ENCODE measurements around the gene TAS1R1.

TAS1R1 gene

DNA sequence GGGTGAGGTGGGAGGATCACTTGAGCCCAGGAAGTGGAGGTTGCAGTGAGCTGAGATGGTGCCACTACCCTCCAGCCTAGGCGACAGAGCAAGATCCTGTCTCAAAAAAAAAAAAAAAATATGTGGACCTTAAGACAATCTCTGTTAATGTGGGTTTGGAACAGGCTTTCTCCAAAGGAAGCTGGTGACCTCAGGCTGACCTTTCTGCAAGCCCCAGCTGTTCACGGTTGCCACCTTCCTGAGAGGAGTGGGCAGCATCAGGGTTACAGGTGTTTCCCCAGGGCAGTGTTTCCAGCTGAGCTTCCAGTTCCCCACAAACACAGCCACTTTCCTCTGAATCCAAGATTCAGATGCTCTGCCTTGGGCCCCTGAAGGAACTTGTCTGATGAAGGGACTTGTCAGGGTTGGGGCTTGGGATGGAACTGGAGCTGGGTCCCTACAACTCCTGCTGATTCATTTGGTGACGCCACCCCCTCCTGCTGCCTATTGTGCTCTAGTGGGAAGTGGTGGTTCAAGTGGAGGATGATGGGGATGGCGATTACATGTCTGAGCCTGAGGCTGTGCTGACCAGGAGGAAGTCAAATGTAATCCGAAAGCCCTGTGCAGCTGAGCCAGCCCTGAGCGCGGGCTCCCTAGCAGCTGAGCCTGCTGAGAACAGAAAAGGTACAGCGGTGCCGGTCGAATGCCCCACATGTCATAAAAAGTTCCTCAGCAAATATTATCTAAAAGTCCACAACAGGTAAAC is 26.6 kb downstream of the TAS1R1 start:
- Histone ChIP-seq H3K36me3 (ENCODE audit: insufficient read depth, low read length) (peaks cover 4% of the 10 kb centered on the region), H3K4me1 (ENCODE audit: insufficient read depth, low read length) (peaks cover 30% of the 10 kb centered on the region), H3K4me3 (ENCODE audit: low read length) (no peak overlapping the region), H3K9me3 (ENCODE audit: low read length) (no peaks in the 10 kb centered on the region), H3K27me3 (ENCODE audit: insufficient read depth, low read length) (no peaks in the 10 kb centered on the region), H2AFZ (ENCODE audit: low read depth, low read length) (no peak overlapping the region)

DNA sequence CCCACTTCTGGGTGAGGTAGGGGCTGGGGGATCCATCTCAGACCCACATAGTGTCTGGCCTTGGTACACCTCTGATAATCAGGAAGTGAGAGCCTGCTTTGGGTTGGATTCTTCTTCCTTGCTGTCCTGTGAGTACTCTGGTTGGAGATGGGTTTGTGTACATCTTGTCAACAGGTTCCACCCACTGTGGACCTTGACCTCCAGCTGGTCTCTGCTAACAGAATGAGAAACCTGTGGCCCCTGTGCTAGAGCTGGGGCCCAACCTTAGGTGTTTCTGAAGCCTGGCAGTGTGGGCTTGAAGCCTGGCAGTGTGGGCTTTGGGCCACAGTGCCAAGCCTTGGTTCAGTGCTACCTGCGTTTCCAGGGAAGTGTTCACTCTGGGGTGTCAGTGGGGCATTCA is 27.3 kb downstream of the TAS1R1 start:
- H3K4me3 ChIP-seq (ENCODE audit: low read length), result no peak overlapping the region
- H3K4me1 ChIP-seq (ENCODE audit: insufficient read depth, low read length), result peaks cover 30% of the 10 kb centered on the region

DNA sequence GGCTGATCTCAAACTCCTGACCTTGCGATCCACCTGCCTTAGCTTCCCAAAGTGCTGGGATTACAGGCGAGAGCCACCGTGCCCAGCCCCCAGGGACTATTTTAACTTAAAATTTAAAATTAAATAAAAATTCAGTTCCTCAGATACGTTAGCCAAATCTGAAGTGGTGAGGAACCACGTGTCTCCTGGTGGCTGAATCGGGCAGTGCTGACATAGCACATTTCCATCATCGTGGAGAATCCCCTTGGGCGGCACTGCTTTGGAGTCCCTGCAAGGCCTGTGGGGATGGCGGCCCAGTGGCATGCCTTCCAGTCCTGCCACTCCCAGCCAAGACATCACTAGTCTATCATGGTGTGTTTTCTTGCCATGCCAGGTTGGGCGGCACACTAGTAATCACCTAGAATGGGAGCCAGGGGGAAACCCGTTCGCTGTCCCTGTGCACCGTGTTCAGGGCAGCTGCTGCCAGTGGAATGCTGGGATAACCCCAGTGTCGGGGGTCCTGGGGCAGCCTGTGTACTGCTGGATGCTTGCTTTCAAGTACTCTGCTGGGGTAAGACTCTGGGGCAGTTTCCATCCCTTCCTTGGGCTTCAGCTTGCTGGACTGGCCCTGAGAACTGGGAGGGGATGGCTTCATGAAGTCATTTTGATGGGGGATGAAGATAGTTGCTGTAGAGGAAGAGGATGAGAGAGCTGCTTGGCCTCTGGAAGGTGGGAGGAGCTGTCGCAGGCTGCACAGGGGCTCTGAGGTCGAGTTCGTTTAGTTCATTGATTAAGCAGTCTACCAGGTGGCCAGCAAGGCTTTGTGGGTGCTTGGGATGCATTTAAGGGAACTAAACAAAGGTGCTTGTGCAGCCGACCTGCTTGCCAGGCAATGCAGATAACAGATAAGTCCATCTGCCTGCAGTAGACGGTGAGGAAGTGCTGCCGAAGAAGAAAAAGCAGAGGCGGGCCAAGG is 29.3 kb downstream of the TAS1R1 start:
- no peak overlapping the region for H3K4me3 ChIP-seq (ENCODE audit: low read length)
- peaks cover 19% of the 10 kb centered on the region for H3K36me3 ChIP-seq (ENCODE audit: insufficient read depth, low read length)

More for the DNA sequence above, 27.3 kb downstream of the TAS1R1 start:
- Histone ChIP-seq H2AFZ (ENCODE audit: low read depth, low read length) (no peak overlapping the region), H3K36me3 (ENCODE audit: insufficient read depth, low read length) (peaks cover 4% of the 10 kb centered on the region), H3K27me3 (ENCODE audit: insufficient read depth, low read length) (no peaks in the 10 kb centered on the region), H3K9me3 (ENCODE audit: low read length) (no peaks in the 10 kb centered on the region)

GRCh38 chr1:6585081-6585722 is 30.1 kb downstream of the TAS1R1 start:
- no peaks in the 10 kb centered on the region for H3K27me3 ChIP-seq (ENCODE audit: insufficient read depth, low read length)
- peaks cover 24% of the 10 kb centered on the region for H3K36me3 ChIP-seq (ENCODE audit: insufficient read depth, low read length)
- H3K9me3 ChIP-seq (ENCODE audit: low read length), result no peaks in the 10 kb centered on the region
- H3K4me3 ChIP-seq (ENCODE audit: low read length), result no peak overlapping the region
- no peak overlapping the region for H2AFZ ChIP-seq (ENCODE audit: low read depth, low read length)
- H3K4me1 ChIP-seq (ENCODE audit: insufficient read depth, low read length), result peaks cover 11% of the 10 kb centered on the region

More for the DNA sequence above, 29.3 kb downstream of the TAS1R1 start:
- H3K4me1 ChIP-seq (ENCODE audit: insufficient read depth, low read length), result peaks cover 12% of the 10 kb centered on the region
- no peak overlapping the region for H2AFZ ChIP-seq (ENCODE audit: low read depth, low read length)
- H3K27me3 ChIP-seq (ENCODE audit: insufficient read depth, low read length), result no peaks in the 10 kb centered on the region
- no peaks in the 10 kb centered on the region for H3K9me3 ChIP-seq (ENCODE audit: low read length)

DNA sequence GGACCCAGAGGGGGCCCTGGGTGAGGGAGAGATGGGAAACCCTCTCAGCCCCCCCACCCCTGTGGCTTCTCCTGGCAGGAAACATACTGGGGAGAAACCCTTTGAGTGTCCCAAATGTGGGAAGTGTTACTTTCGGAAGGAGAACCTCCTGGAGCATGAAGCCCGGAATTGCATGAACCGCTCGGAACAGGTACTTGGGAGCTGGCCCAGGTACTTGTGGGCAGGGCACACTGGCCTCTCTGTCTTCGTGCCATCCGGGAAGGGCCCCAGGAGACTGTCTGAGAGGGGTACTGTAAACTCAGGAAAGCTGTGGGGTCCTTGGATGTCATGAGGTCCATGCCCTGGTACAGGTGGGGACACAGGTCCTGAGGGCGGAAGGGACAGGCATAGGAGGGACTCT is 30.7 kb downstream of the TAS1R1 start:
- H3K4me3 ChIP-seq (ENCODE audit: low read length), result no peak overlapping the region
- peaks cover 24% of the 10 kb centered on the region for H3K36me3 ChIP-seq (ENCODE audit: insufficient read depth, low read length)
- peaks cover 5% of the 10 kb centered on the region for H3K4me1 ChIP-seq (ENCODE audit: insufficient read depth, low read length)

GRCh38 chr1:6586404-6586816 is 31.3 kb downstream of the TAS1R1 start:
- H3K9me3 ChIP-seq (ENCODE audit: low read length), result no peaks in the 10 kb centered on the region
- H2AFZ ChIP-seq (ENCODE audit: low read depth, low read length), result no peak overlapping the region
- no peak overlapping the region for H3K4me3 ChIP-seq (ENCODE audit: low read length)
- H3K36me3 ChIP-seq (ENCODE audit: insufficient read depth, low read length), result peaks cover 24% of the 10 kb centered on the region
- H3K4me1 ChIP-seq (ENCODE audit: insufficient read depth, low read length), result no peaks in the 10 kb centered on the region
- H3K27me3 ChIP-seq (ENCODE audit: insufficient read depth, low read length), result no peaks in the 10 kb centered on the region

More for the DNA sequence above, 30.7 kb downstream of the TAS1R1 start:
- Histone ChIP-seq H3K9me3 (ENCODE audit: low read length) (no peaks in the 10 kb centered on the region), H3K27me3 (ENCODE audit: insufficient read depth, low read length) (no peaks in the 10 kb centered on the region), H2AFZ (ENCODE audit: low read depth, low read length) (no peak overlapping the region)

DNA sequence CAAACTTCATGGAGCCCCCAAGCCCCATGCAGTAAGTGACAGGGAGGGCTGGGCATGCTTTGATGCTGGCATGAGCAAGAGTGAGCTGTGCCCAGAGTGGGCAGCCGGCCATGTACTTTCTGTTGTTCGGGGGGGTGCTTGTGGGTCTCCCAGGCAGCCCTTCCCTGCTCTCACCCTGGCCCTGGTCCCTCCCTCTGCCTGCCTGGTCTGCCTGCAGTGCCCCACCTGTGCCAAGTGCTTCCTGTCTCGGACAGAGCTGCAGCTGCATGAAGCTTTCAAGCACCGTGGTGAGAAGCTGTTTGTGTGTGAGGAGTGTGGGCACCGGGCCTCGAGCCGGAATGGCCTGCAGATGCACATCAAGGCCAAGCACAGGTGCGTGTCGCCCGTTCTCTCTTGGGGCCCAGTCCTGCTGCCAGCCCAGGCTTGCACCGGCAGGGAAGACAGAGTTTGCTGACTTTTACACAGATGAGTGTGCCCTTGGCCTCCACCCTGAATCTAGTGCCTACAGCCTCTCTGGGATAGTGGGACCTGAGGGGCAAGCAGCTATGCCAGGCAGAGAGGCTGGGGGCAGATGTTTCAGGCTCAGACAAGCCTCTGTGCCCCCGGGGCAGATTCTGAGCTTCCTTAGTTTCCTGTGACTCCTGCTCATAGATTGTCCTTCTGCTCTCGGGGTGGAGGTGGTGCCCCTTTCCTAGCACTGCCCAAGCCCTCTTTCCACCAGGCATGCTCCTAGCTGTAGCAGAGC is 32.3 kb downstream of the TAS1R1 start:
- no peak overlapping the region for H2AFZ ChIP-seq (ENCODE audit: low read depth, low read length)

GRCh38 chr1:6588128-6588892 is 33.2 kb downstream of the TAS1R1 start:
- H2AFZ ChIP-seq (ENCODE audit: low read depth, low read length), result no peak overlapping the region
- H3K4me3 ChIP-seq (ENCODE audit: low read length), result no peak overlapping the region
- no peaks in the 10 kb centered on the region for H3K9me3 ChIP-seq (ENCODE audit: low read length)
- H3K4me1 ChIP-seq (ENCODE audit: insufficient read depth, low read length), result no peaks in the 10 kb centered on the region
- peaks cover 31% of the 10 kb centered on the region for H3K36me3 ChIP-seq (ENCODE audit: insufficient read depth, low read length)
- no peaks in the 10 kb centered on the region for H3K27me3 ChIP-seq (ENCODE audit: insufficient read depth, low read length)

More for the DNA sequence above, 32.3 kb downstream of the TAS1R1 start:
- peaks cover 24% of the 10 kb centered on the region for H3K36me3 ChIP-seq (ENCODE audit: insufficient read depth, low read length)
- no peaks in the 10 kb centered on the region for H3K27me3 ChIP-seq (ENCODE audit: insufficient read depth, low read length)
- no peaks in the 10 kb centered on the region for H3K9me3 ChIP-seq (ENCODE audit: low read length)
- H3K4me3 ChIP-seq (ENCODE audit: low read length), result no peak overlapping the region
- H3K4me1 ChIP-seq (ENCODE audit: insufficient read depth, low read length), result no peaks in the 10 kb centered on the region

DNA sequence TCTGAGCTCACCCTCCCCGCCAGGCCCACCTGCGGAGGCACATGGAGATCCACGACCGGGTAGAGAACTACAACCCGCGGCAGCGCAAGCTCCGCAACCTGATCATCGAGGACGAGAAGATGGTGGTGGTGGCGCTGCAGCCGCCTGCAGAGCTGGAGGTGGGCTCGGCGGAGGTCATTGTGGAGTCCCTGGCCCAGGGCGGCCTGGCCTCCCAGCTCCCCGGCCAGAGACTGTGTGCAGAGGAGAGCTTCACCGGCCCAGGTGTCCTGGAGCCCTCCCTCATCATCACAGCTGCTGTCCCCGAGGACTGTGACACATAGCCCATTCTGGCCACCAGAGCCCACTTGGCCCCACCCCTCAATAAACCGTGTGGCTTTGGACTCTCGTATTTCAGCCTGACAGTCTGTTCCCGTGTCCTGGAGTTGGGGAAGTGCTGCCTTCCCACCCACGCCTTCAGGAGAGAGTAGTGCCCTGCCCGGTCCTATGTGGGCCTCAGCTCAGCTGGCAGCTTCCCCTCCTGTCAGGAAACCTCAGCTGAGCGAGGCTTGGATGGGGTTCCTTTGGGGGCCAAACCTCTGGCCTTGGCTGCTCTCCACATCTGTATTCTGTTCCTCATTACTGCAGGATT is 33.9 kb downstream of the TAS1R1 start:
- no peaks in the 10 kb centered on the region for H3K9me3 ChIP-seq (ENCODE audit: low read length)
- H3K27me3 ChIP-seq (ENCODE audit: insufficient read depth, low read length), result no peaks in the 10 kb centered on the region
- no peaks in the 10 kb centered on the region for H3K4me1 ChIP-seq (ENCODE audit: insufficient read depth, low read length)
- peaks cover 37% of the 10 kb centered on the region for H3K36me3 ChIP-seq (ENCODE audit: insufficient read depth, low read length)
- H3K4me3 ChIP-seq (ENCODE audit: low read length), result no peak overlapping the region
- H2AFZ ChIP-seq (ENCODE audit: low read depth, low read length), result no peak overlapping the region

DNA sequence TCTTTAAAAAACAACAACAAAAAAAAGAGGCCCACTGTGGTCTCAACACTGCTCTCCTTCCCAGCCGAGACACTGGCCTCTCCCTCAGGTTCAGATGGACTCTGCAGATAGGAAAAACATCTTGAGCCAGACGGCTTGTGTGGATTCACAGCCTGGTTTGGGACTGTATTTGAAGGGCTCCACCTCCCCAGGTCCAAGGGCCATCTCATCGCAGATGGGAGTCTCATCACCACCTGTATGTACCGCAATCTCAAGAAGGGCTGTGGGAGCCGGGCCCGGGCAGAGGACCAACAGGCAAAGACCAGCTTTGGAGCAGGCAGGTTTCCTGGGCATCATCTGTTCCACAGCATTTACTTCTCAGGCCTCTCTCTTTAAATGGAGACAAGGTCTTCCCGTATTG is 34.9 kb downstream of the TAS1R1 start:
- Histone ChIP-seq H3K9me3 (ENCODE audit: low read length) (no peaks in the 10 kb centered on the region), H3K36me3 (ENCODE audit: insufficient read depth, low read length) (peaks cover 41% of the 10 kb centered on the region), H3K4me1 (ENCODE audit: insufficient read depth, low read length) (no peaks in the 10 kb centered on the region), H3K27me3 (ENCODE audit: insufficient read depth, low read length) (no peaks in the 10 kb centered on the region), H2AFZ (ENCODE audit: low read depth, low read length) (no peak overlapping the region), H3K4me3 (ENCODE audit: low read length) (no peak overlapping the region)

GRCh38 chr1:6591222-6591621 is 36.1 kb downstream of the TAS1R1 start:
- Histone ChIP-seq H3K4me1 (ENCODE audit: insufficient read depth, low read length) (no peaks in the 10 kb centered on the region), H3K36me3 (ENCODE audit: insufficient read depth, low read length) (peaks cover 52% of the 10 kb centered on the region), H3K9me3 (ENCODE audit: low read length) (no peaks in the 10 kb centered on the region), H3K4me3 (ENCODE audit: low read length) (no peak overlapping the region), H2AFZ (ENCODE audit: low read depth, low read length) (no peak overlapping the region), H3K27me3 (ENCODE audit: insufficient read depth, low read length) (no peaks in the 10 kb centered on the region)
